ENCODE results near the gene SHMT2. TPM values are rescaled to one million over a fixed set of nuclear protein-coding genes. Genes with fewer than 3 reads are reported as not detected.
A peak's percentile ranks its signal among the peaks of the same experiment; 100 is the strongest.

The SHMT2 gene
- total and polyA plus RNA-seq, 2 of the 13 experiments (the other 11 are each of a cell fraction or from before 2014, with no cell fraction given), result 181 to 393 TPM

DNA sequence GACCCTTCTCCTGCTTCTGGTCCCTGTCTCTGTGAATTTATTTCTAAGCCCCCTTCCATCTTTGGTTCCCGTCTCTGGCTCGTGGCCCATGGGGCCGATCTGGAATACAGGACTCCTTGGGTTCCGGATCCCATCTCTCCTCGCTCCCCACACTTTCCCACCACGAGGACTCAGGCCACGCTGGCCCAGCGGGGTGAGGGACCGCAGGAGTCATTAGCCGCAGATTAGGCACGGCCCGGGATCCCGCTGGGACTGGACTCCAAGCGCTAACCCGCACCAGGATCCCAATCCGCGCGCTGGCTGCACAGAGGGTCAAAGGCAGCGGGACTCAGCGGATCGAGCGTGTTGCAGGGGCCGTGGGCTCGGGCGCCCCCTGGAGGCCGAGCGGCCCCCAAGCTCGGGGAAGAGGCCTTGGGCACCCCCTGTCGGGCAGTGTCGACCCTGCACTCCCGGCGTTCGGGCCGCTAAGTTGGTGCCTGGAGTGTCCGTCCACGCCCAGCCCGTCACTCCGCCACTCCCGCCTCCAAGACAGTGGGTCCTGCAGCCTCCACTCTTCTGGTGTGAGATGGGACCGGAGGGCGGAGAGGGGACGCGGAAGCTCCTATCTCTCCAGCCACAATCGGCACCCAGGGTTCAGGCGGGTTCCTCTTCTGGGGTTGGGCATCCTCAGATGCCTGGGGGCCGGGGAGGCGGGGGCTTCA lies 9.5 kb downstream of the SHMT2 start (continued):
- no peak for TF ChIP-seq DNMT1 (CRISPR knock-in tag; IDR thresholded peaks at IDR 0.05)
- no peak for TF ChIP-seq CREBL2 (CRISPR knock-in tag; IDR thresholded peaks at IDR 0.05; ENCODE audit: borderline replicate concordance)
- TF ChIP-seq POLR2A (IDR thresholded peaks at IDR 0.05; ENCODE audit: insufficient read depth in 1 of 2, low read depth in 2 of 2, low read length in 2 of 2), result no peak
- peak; percentile 67 for TF ChIP-seq BORCS8-MEF2B (CRISPR knock-in tag; IDR thresholded peaks at IDR 0.05)
- TF ChIP-seq ZNF562 (CRISPR knock-in tag; IDR thresholded peaks at IDR 0.05; ENCODE audit: borderline replicate concordance), result no peak
- TF ChIP-seq NAIF1 (CRISPR knock-in tag; IDR thresholded peaks at IDR 0.05; ENCODE audit: borderline replicate concordance), result no peak
- TF ChIP-seq ZNF780A (CRISPR knock-in tag; IDR thresholded peaks at IDR 0.05), result no peak
- TF ChIP-seq, protein P1, sequence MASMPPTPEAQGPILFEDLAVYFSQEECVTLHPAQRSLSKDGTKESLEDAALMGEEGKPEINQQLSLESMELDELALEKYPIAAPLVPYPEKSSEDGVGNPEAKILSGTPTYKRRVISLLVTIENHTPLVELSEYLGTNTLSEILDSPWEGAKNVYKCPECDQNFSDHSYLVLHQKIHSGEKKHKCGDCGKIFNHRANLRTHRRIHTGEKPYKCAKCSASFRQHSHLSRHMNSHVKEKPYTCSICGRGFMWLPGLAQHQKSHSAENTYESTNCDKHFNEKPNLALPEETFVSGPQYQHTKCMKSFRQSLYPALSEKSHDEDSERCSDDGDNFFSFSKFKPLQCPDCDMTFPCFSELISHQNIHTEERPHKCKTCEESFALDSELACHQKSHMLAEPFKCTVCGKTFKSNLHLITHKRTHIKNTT (CRISPR knock-in tag; IDR thresholded peaks at IDR 0.05), result no peak
- TF ChIP-seq YEATS2 (CRISPR knock-in tag; IDR thresholded peaks at IDR 0.05; ENCODE audit: borderline replicate concordance), result peak; percentile 63; the same call in 1 of the 2 replicates
- no peak; the same call in 1 of the 2 replicates for TF ChIP-seq GLI4 (CRISPR knock-in tag; IDR thresholded peaks at IDR 0.05; ENCODE audit: borderline replicate concordance)
- no peak for TF ChIP-seq TRAFD1 (CRISPR knock-in tag; IDR thresholded peaks at IDR 0.05; ENCODE audit: borderline replicate concordance)
- no peak; the same call in 1 of the 2 replicates for TF ChIP-seq ZNF430 (CRISPR knock-in tag; IDR thresholded peaks at IDR 0.05)
- no peak for TF ChIP-seq ZNF773 (CRISPR knock-in tag; IDR thresholded peaks at IDR 0.05; ENCODE audit: borderline replicate concordance)
- TF ChIP-seq MTF2 (CRISPR knock-in tag; IDR thresholded peaks at IDR 0.05; ENCODE audit: borderline replicate concordance), result peak; percentile 99; the same call in 1 of the 2 replicates
- no peak for TF ChIP-seq IKZF1 (IDR thresholded peaks at IDR 0.05)
- no peak for TF ChIP-seq ZNF232 (CRISPR knock-in tag; IDR thresholded peaks at IDR 0.05; ENCODE audit: borderline replicate concordance)
- no peak for TF ChIP-seq XBP1 (CRISPR knock-in tag; IDR thresholded peaks at IDR 0.05)
- no peak for TF ChIP-seq ZNF703 (CRISPR knock-in tag; IDR thresholded peaks at IDR 0.05; ENCODE audit: borderline replicate concordance)
- TF ChIP-seq, protein P2, sequence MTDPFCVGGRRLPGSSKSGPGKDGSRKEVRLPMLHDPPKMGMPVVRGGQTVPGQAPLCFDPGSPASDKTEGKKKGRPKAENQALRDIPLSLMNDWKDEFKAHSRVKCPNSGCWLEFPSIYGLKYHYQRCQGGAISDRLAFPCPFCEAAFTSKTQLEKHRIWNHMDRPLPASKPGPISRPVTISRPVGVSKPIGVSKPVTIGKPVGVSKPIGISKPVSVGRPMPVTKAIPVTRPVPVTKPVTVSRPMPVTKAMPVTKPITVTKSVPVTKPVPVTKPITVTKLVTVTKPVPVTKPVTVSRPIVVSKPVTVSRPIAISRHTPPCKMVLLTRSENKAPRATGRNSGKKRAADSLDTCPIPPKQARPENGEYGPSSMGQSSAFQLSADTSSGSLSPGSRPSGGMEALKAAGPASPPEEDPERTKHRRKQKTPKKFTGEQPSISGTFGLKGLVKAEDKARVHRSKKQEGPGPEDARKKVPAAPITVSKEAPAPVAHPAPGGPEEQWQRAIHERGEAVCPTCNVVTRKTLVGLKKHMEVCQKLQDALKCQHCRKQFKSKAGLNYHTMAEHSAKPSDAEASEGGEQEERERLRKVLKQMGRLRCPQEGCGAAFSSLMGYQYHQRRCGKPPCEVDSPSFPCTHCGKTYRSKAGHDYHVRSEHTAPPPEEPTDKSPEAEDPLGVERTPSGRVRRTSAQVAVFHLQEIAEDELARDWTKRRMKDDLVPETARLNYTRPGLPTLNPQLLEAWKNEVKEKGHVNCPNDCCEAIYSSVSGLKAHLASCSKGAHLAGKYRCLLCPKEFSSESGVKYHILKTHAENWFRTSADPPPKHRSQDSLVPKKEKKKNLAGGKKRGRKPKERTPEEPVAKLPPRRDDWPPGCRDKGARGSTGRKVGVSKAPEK (CRISPR knock-in tag; IDR thresholded peaks at IDR 0.05; ENCODE audit: borderline replicate concordance), result no peak
- no peak for TF ChIP-seq CBX2 (IDR thresholded peaks at IDR 0.05; ENCODE audit: low read depth, low read length)
- 0 out of 2 replicates have a peak, but pooled peaks have one; percentile 66 for TF ChIP-seq CBX2 (CRISPR knock-in tag; IDR thresholded peaks at IDR 0.05; ENCODE audit: low read depth)

Measured in HepG2 (cell line).